Skin of body (tissue), 3 donors: ENCODE results near the gene RBBP8. TPM values are rescaled to one million over a fixed set of nuclear protein-coding genes. Genes with fewer than 3 reads are reported as not detected.
A peak's percentile ranks its signal among the peaks of the same experiment; 100 is the strongest.

ENCODE experiments used
- DNase-seq: peaks from one replicate; lab custom pipeline; 2025; lab: John Stamatoyannopoulos, UW
- small RNA-seq: library from RNA; depleted of rRNA; stranded (forward); fragments of <200 nt; gene quantifications from one replicate; pipeline ENCODE3, GENCODE V24; 2014; ENCODE audit warnings: low replicate concordance
- total RNA-seq: library from RNA; depleted of rRNA; stranded (reverse); fragments of >200 nt; gene quantifications from one replicate; pipeline ENCODE4 v1.2.3, GENCODE V29; 2014

The RBBP8 gene
- total RNA-seq, 1 donor from 2014 or later = 61.2 TPM

DNA sequence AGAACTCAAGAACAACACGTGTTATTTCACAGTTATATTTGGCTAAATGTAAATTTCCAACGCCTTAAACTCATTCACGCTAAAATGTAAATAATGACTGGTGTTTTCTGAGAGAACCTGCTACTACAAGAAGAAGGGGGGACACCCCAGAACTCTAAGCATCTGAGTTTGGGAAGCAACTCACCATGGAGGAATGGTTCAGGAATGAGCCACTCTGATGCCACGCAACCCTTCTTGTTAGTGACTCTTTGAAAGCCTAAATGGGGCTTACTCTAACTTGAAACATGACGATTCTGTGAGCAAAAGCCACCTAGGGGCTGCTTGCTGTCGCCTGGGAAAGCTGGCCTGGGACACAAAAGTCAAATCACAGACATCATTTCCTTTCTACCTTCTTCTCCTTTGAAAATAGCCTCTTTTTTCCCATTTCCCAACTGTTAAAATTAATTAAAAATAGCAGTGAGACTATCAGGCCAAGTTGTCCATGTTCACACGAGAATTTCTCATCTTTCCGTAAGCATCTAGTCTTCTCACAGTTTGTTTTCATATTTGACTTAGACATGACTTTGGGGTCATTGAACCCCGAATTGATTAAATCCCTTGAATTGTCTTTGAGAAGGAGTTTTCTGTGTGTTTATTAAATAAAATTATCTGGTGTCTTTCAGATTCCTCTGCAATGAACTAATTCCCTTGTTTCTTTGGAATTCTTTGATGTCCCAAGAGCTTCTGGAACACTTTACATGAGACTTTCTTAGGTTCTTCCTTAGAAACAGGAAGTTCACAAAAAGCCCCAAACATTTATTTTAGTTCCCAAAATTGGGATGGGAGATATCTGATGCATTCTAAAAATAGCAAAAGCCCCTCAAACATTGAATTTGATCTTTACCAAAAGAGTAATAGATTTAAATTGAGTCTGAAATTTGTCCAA, 126.7 kb downstream of the RBBP8 start:
- no peak for DNase-seq

DNA sequence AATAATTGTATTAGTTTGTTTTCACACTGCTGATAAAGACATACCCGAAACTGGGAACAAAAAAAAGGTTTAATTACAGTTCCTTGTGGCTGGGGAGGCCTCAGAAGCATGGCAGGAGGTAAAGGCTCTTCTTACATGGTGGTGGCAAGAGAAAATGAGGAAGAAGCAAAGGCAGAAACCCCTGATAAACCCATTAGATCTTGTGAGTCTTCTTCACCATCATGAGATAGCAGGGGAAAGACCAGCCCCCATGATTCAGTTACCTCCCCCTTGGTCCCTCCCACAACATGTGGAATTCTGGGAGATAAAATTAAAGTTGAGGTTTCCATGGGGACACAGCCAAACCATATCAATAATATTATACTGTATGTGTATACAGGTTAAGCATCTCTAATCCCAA, 128.9 kb downstream of the RBBP8 start:
- no peak for DNase-seq

DNA sequence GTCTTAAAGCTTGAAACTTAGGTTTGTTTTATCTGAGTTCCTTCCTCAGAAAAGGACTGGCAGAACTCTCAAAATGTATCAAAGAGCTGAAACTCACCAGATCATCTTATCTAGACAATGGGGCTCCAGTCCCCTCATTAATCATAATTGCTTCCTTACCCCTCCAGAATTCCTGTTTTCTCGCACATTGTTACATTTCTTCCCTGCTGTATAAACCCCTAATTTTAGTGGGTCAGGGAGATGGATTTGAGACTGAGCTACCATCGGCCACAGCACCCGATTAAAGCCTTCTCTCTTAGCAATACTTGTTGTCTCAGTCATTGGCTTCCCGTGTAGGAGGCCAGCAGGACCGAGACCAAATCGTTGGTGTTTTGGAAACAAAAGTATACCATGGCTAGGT, 130.4 kb downstream of the RBBP8 start:
- DNase-seq = no peak

DNA sequence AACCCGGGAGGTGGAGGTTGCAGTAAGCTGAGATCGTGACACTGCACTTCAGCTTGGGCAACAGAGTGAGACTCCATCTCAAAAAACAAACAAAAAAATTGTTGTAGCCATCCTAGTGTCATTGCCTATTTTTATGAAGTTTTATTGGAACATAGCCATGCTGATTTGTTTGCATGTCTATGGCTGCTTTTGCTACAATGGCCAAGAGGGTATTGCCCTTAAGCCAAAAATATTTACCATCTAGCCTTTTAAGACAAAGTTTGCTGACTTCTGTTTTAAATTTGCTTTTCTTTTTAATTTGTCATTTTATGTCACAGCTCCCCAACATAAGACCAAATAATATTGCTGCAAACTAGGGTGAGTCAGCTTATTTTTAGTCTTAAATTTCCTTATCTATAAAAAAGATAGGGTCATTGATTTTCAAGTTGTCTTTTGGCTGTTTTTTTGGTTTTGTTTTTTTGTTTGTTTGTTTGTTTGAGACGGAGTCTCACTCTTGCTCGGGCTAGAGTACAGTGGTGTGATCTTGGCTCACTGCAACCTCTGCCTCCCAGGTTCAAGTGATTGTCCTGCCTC, 132.2 kb downstream of the RBBP8 start:
- DNase-seq = no peak

DNA sequence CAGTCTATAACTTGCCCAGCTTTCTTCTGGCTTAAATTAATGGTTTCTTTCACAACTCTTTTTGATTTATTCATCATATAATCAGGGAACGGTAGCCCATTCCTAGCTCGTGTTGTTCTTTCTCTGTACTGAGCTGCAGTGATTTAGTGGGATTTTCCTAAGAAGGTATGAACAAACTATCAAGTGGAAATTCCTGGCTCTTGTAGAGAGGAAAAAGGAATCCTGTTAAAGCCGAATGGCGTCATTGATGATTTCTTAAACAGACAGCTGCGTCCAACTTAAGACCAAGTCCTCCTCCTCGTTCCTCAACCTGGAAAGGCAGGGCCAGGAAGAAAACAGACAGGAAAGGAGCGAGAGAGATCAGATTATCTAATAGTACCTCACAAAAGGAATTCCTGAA, 132.9 kb downstream of the RBBP8 start:
- no peak for DNase-seq

DNA sequence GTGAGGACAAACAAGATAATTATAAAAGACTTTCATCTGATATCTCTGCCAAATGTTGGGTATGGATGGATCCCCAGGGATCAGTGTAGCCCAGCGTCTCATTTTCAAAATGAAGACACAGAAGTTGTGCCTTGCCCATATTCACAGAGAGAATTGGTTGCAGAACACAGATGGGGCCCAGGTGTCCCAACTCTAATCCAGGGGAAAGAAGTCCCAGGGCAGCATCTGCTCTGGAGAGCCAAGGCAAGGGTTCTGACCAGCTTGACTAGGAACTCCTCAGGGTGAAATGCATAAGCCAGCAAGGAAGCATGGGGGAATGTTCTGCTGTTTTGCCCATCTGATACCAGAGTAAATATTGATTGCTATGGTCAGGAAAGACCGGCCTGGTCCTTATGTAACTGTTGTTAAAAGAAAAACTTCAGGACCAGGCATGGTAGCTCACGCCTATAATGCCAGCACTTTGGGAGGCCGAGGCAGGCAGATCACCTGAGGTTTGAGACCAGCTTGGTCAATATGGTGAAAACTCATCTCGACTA, 133.4 kb downstream of the RBBP8 start:
- no peak for DNase-seq

DNA sequence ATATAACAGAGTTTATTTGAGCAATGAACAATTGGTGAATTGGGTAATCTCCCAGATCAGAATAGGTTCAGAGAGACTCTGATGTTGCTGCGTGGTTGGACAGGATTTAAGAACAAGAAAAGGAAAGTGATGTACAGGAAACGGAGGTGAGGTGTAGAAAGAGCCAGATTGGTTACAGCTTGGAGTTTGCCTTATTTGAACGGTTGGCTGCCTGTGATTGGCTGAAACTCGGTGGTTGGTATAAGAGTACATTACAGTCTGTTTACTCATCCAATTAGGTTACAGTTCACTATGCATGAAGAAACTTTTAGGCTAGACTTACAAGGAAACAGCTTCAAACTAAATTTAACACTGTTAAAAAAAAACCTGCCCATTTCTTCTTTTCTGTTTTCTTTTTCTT, 134.1 kb downstream of the RBBP8 start:
- DNase-seq = no peak

DNA sequence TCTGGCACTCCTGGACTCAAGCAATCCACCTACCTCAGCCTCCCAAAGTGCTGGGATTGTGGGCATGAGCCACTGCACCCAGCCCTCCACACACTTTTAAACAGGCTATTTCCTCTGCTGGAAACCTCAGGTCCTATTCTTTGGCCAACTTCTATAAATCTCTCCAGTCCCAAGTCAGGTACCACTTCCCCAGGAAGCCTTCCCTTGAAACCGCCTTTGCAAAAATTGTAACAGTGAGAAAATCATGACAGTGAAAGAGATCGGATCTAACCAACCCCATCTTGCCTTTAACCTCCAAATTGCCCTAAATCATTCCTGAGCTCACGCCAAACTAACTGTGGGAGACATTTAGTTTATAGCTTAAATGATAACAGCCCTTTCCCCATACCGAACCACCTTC, 134.9 kb downstream of the RBBP8 start:
- no peak for DNase-seq

DNA sequence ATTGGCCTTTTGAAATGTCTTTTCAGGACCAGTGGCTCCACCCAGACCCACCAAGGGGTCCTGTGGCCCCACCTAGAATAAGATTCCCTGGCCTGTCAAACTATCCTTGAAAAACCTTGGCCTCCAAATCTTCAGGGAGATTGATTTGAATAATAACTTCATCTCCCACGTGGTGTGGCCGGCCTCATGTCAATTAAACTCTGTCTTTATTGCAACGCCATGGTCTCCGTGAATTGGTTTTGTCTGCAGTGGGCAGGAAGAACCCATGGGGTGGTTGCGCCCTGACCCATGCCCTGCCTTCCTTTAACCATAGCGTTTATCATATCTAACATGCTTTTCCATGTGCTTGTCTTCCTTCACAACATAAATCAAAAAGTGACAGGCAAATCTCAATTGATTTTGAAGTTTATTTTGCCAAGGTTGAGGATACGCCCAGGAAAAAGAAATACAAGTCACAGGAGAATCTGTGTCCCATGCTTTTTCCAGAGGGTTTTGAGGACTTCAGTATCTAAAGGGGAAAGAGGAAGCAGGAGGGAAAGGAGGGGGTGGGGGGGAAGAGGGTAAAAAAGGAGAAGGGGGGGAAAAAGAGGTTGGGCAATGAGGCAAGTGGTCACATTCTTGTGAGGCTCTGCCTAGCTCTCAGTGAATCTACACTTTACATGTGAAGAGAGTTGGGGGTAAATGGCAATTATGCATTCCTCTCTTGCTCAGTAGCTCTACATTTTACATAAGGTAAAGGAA, 135.6 kb downstream of the RBBP8 start:
- DNase-seq = no peak

DNA sequence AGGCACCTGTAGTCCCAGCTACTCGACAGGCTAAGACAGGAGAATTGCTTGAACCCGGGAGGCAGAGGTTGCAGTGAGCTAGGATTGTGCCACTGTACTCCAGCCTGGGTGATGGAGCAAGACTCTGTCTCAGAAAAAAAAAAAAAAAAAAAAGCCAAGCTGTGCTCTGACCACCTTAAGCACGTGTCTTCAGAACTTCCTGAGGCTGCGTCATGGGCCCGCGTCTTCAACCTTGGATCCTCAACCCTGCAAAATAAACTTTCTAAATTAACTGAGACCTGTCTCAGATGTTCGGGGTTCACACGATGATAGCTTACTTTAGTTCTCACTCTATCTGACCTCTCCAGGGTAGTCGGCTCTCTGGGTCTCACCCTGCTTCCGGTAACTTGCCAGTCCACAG, 136.4 kb downstream of the RBBP8 start:
- DNase-seq = no peak

DNA sequence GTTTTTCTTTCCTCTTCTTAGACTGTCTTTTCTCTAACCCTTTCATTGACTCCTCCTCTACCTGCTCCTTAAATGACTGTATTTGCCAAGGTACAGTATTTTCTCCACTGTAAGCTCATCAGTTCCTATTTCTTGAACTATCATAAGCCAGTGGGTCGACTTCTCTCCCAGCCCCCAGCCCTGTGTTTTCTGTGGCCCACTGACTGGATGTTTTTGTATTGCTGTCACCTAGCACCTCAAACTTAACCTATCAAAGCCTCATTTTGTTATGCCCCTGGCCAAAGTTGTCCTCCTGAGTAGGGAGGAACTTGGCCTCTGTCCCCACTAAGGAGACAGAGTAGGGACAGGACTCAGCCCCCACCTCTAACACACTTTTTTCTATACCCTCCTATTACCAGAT, 136.8 kb downstream of the RBBP8 start:
- DNase-seq = no peak

DNA sequence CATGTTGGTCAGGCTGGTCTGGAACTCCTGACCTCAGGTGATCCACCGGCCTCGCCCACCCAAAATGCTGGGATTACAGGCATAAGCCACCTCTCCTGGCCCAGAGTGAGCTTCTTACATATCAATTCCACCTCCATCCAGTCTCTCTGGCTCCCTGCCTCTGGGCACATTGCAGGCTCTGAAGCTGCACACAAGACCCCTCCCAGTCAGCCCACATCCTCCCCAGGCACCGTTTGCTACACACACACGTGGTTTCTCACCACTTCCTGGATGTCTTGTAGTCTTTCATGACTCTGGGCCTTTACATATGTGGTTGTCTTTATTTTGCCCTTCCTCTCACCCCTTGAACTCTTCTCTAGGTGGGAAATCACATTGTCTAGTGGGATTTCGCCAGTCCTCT, 138.2 kb downstream of the RBBP8 start:
- peak; percentile 28 for DNase-seq

DNA sequence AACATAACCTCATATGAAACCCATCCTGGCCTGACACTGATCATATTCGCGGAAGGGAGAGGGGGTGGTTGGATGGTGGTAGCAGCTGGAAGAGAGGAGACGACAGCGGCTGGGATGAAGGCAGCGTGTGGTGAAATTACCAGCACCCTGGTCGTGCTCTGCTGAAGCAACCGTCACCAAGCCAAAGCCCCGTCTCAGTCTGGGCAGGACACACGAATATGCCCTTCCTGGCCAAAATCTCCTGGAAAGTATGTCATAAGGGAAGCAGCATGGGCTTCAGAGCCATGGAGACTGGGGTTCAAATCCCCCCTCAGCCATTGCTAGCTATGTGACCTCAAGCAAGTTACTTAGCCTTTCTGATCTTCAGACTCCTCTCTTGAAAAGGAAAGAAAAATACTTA, 139.0 kb downstream of the RBBP8 start:
- DNase-seq = no peak

DNA sequence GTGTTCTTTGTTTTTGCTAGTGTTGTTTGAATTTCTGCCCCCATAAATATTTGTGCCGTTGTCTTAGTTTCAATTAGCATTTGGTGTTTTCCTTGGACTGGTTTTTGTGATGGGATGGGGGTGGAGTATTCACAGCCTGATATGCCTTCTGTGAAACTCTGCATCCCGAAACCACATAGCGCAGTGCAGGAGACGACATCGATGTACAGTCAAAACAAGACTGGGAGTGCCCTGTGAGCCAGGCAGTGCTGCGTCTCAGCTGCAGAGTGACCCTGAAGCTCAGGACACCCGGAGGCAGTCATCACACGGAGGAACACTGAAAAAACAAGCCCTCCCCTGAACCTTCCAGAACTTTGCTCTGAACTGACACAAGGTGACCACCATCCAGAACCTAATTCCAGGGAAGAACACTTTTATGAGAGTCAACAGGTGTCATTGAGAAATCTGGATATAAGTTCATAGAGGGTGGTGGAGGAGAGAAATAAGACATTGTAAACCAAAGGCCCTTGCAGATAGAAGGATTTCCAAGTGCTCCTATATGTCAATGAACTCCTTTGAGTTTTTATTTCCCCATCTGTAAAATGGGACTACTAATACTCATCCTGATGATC, 141.0 kb downstream of the RBBP8 start:
- no peak for DNase-seq

Small RNA genes within 50 kb of the gene (small RNA-seq; reads per million reads assigned to genes)
- gene RF00019 = not detected
- not detected for gene RN7SL745P

Other genes starting within 250 kb of the RBBP8 start
- 26.6 TPM for gene CABLES1, start 202.2 kb downstream of the RBBP8 start, total RNA-seq